HUDEP-2 (cell line): ENCODE measurements around the gene TSEN2.

Source experiments
- DNase-seq, 76 experiments: peaks; one replicate each; lab custom pipeline; 2025; ENCODE audit not compliant: unreplicated experiment in 76 of 76; lab: John Stamatoyannopoulos, UW

TSEN2 gene

DNA sequence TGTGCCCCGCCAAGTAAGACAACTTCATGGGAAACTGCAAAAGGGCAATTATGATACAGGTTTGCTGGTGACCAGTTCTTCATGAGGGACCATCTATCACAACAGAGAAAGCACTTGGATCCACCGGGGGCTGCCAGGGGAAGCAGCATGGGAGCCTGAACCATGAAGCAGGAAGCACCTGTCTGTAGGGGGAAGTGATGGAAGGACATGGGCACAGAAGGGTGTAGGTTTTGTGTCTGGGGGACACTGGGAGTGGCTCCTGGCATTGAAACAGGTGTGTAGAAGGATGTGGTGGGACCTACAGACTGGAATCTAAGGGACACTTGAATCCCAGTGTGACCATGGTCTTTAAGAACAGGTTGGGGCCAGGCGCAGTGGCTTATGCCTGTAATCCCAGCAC is 95.2 kb downstream of the TSEN2 start:
- DNase-seq = no peak

DNA sequence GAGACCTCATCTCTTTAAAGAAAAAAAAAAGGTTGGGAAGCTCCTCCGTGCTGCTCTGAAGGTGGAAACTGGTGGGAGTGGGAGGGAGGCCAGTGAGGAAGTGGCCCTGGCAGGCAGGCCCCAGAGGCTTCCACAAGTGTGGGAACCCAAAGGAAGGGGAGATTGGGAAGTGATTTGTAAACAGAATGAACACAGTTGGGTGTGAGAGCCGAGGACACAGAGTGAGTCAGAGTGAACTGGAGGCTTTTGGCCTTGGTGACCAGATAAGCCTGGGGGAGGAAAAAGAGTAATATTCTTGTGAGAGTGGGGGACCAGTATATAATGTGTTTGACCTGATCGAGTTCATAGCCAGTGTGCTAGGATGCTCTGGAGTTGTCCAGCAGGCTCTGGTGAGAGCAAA is 95.6 kb downstream of the TSEN2 start:
- no peak for DNase-seq

DNA sequence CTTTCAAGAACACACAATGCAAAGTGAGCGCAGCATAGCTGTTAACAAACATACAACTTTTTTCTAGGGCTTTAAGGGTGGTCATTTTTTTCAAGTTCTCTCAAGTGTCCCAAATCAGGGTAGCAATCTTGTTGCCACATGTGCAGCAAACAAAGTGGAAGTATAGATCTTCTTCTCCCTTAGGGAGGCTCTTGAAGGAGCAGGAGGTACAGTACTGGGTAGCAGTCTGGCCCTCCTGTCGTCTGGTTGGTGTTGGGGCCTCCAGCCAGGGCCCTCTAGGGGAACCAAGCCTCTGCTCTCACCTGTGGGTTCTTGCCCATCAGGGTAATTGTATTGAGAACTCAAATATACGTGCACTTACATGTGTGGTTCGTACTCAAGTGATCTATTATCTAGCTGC is 98.5 kb downstream of the TSEN2 start:
- DNase-seq = no peak
